ENCODE data around the gene GPR26. TPM values are rescaled to one million over a fixed set of nuclear protein-coding genes. Genes with fewer than 3 reads are reported as not detected.

The GPR26 gene
- total RNA-seq, 2 donors from 2014 or later = not detected

- no peak for DNase-seq (ENCODE audit: low spot score)
- ATAC-seq (ENCODE audit: insufficient number of reproducible peaks, low FRiP score, low read depth) = no peak
- Histone ChIP-seq H3K27me3 (replicated peaks; ENCODE audit: insufficient read depth) (no peaks in the 10 kb centered on the region), H3K9me3 (no peaks in the 10 kb centered on the region), H3K27ac (no peak overlapping the region), H3K4me3 (no peak overlapping the region), H3K4me1 (ENCODE audit: control insufficient read depth in 1 of 2, low read depth in 2 of 2) (no peaks in the 10 kb centered on the region), H3K36me3 (no peaks in the 10 kb centered on the region)
- no peak for TF ChIP-seq CTCF (IDR thresholded peaks at IDR 0.05)
These were observed 28.8 kb upstream of the GPR26 start for GRCh38 chr10:123637326-123637880.

GRCh38 chr10:123639131-123639530, 27.0 kb upstream of the GPR26 start:
- no peak overlapping the region for H3K4me3 ChIP-seq
- H3K4me1 ChIP-seq (ENCODE audit: control insufficient read depth in 1 of 2, low read depth in 2 of 2) = no peaks in the 10 kb centered on the region
- DNase-seq (ENCODE audit: low spot score) (no peak), ATAC-seq (ENCODE audit: insufficient number of reproducible peaks, low FRiP score, low read depth) (no peak)
- H3K27me3 ChIP-seq (replicated peaks; ENCODE audit: insufficient read depth) = no peaks in the 10 kb centered on the region
- TF ChIP-seq CTCF (IDR thresholded peaks at IDR 0.05) = no peak
- H3K36me3 ChIP-seq = no peaks in the 10 kb centered on the region
- no peak overlapping the region for H3K27ac ChIP-seq
- H3K9me3 ChIP-seq = no peaks in the 10 kb centered on the region

GRCh38 chr10:123640016-123640535, 26.1 kb upstream of the GPR26 start:
- no peaks in the 10 kb centered on the region for H3K27me3 ChIP-seq (replicated peaks; ENCODE audit: insufficient read depth)
- no peak overlapping the region for H3K4me3 ChIP-seq
- TF ChIP-seq CTCF (IDR thresholded peaks at IDR 0.05) = no peak
- no peaks in the 10 kb centered on the region for H3K4me1 ChIP-seq (ENCODE audit: control insufficient read depth in 1 of 2, low read depth in 2 of 2)
- H3K27ac ChIP-seq = no peak overlapping the region
- ATAC-seq (ENCODE audit: insufficient number of reproducible peaks, low FRiP score, low read depth) = no peak
- no peaks in the 10 kb centered on the region for H3K9me3 ChIP-seq
- no peaks in the 10 kb centered on the region for H3K36me3 ChIP-seq
- no peak for DNase-seq (ENCODE audit: low spot score)

- Histone ChIP-seq H3K4me1 (ENCODE audit: control insufficient read depth in 1 of 2, low read depth in 2 of 2) (no peaks in the 10 kb centered on the region), H3K9me3 (no peaks in the 10 kb centered on the region), H3K36me3 (no peaks in the 10 kb centered on the region), H3K27ac (no peak overlapping the region), H3K4me3 (no peak overlapping the region), H3K27me3 (replicated peaks; ENCODE audit: insufficient read depth) (no peaks in the 10 kb centered on the region)
- no peak for TF ChIP-seq CTCF (IDR thresholded peaks at IDR 0.05)
- DNase-seq (ENCODE audit: low spot score) (no peak), ATAC-seq (ENCODE audit: insufficient number of reproducible peaks, low FRiP score, low read depth) (no peak)
These were observed 23.9 kb upstream of the GPR26 start for GRCh38 chr10:123642293-123642692.

GRCh38 chr10:123642697-123643096, 23.5 kb upstream of the GPR26 start:
- no peak for DNase-seq (ENCODE audit: low spot score)
- no peak for ATAC-seq (ENCODE audit: insufficient number of reproducible peaks, low FRiP score, low read depth)
- H3K4me3 ChIP-seq = no peak overlapping the region
- H3K27ac ChIP-seq = no peak overlapping the region
- no peaks in the 10 kb centered on the region for H3K27me3 ChIP-seq (replicated peaks; ENCODE audit: insufficient read depth)
- TF ChIP-seq CTCF (IDR thresholded peaks at IDR 0.05) = no peak
- H3K36me3 ChIP-seq = no peaks in the 10 kb centered on the region
- no peaks in the 10 kb centered on the region for H3K9me3 ChIP-seq
- no peaks in the 10 kb centered on the region for H3K4me1 ChIP-seq (ENCODE audit: control insufficient read depth in 1 of 2, low read depth in 2 of 2)
